ENCODE measurements around the gene NID1.

GRCh38 chr1:236009191-236009590, 55.7 kb downstream of the NID1 start:
- TF ChIP-seq, protein P1, sequence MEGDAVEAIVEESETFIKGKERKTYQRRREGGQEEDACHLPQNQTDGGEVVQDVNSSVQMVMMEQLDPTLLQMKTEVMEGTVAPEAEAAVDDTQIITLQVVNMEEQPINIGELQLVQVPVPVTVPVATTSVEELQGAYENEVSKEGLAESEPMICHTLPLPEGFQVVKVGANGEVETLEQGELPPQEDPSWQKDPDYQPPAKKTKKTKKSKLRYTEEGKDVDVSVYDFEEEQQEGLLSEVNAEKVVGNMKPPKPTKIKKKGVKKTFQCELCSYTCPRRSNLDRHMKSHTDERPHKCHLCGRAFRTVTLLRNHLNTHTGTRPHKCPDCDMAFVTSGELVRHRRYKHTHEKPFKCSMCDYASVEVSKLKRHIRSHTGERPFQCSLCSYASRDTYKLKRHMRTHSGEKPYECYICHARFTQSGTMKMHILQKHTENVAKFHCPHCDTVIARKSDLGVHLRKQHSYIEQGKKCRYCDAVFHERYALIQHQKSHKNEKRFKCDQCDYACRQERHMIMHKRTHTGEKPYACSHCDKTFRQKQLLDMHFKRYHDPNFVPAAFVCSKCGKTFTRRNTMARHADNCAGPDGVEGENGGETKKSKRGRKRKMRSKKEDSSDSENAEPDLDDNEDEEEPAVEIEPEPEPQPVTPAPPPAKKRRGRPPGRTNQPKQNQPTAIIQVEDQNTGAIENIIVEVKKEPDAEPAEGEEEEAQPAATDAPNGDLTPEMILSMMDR (IDR thresholded peaks at IDR 0.05), result no peak
- no peak for TF ChIP-seq POLR2A (IDR thresholded peaks at IDR 0.05)
